HG02623 (cell line): ENCODE measurements around the gene ANXA11.
"Not testable (repeated sequence)": the region's sequence is repeated elsewhere in the genome, so short reads cannot be mapped to it uniquely, and the experiment has no call there.

ENCODE experiments used
- ATAC-seq: cut with Tn5 transposase; IDR thresholded peaks from one replicate; pipeline ENCODE4 v1.9.1; 2021; ENCODE audit warnings: moderate library complexity; ENCODE audit not compliant: unreplicated experiment

Gene ANXA11

DNA sequence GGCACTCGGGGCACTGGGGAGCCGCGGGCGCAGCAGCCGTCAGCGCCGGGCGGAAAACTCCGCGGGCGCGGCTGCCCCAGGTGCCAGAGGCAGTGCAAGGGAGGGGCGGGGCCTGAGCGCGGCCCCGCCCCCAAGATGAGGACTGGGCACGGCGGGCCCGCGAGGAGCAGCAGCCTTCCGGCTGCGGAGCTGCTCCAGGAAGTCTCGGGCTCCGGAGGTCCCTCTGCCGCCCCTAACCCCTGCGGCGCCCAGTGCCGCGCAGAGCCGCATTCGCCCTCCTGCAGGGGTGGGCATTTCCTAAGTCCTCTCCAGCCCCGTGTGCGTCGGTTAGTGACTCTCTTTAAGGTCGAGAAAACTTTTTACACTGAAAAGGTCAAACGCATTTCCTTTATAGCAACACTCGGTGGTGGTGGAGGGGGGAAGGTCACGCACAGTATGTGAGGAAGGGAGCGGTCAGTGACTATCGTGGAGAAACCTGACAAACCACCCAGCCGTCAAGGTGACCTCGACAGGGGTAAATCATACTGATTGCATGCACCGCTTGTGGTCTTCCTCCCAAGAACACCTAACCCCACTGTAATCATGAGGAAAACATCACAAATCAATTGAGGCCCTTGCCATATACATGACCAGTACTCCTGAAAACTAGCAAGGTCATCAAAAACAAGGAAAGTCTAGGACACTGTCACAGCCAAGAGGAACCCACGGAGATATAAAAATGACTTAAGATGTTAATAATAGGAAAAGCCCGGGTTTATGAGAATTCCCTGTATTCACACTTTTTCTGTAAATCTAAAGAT, at the start of gene ANXA11:
ANXA11 (minus strand) TSS at position 61 of the 800 bp plus-strand sequence. CDS start 32,676 bp downstream, outside the sequence.
- peak; percentile 82 for ATAC-seq

DNA sequence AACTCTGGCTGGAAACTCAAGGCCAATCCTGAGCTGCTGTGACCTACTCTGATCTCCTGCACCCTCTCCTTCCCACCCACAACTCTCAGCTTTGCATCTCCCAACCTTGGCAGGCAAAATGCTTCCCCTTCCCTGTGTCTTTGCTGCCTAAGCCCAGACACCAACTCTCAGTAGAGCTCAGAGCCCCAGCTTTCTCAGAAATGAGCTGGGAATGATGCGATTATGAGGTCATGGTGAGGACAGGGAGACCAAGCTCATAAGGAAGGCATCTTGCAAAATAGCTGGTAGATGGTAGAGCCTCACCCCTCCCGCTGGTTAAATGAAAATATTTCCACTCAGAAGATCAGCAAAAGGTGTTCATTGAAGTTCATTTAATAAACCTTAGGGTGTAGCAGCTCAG, 49.4 kb upstream of the ANXA11 start:
- not testable (repeated sequence) for ATAC-seq

DNA sequence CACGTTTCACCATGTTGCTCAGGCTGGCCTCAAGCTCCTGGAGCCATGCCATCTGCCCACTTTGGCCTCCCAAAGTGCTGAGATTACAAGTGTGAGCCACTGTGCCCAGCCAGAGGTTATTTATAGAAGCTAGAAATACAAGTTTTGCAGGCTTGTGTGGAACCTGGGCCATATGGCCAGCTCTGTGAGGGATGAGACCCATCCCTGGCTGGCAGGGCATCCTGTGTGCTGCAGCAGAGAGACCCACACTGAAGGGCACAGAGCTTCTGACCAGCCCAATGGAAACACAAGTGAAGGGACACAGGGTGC, 48.6 kb upstream of the ANXA11 start:
- not testable (repeated sequence) for ATAC-seq

DNA sequence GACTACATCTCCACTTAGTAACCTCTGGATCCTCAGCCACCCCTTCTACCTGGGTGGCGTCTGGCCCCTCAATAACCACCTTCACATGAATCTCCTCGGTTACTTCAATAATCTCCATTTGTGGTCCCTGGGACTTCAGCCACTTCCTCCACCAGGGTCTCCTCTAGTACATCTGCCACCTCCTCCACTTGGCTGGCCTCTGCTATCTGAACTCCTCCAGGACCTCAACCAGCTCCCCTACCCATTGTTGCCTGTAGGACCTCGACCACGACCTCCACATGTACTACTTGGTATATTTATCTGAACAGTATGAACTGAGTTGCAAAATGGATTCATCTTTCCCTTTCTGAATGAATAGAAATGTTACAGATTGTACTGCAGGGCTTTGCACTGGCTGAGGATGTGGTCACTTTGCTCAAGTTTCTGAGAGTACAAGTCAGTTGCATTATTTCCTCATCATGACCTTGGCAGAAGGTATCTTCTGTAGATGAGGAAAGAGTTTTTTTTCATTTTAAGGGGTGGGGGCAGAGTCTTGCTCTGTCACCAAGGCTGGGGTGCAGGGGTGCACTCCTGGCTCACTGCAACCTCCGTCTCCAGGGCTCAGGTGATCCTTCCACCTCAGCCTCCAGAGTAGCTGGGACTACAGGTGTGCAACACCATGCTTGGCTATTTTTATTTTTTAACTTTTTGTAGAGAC, 48.1 kb upstream of the ANXA11 start:
- ATAC-seq, result peak; percentile 60

DNA sequence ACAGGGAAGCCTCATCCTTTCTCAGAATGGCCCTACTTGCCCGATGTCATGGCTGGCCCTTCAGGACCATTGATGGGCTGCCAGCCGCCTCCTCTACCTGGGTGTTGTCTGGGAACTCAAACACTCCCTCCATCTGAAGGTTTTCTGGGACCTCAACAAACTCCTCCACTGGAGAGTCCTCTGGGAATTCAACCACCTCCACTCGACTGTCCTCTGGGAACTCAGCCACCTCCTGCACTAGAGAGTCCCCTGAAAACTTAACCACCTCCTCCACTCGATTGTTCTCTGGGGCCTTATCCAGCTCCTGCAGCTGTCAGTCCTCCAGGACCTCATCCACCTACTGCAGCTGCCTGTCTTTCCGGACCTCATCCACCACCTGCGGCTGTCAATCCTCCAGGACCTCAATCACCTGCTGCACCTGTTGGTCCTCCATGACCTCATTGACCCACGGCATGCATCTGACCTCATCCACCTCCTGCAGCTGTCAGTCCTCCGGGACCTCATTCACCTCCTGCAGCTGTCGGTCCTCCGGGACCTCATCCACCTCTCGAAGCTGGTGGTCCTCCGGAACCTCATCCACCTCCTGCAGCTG, 47.1 kb upstream of the ANXA11 start:
- ATAC-seq, result no peak

DNA sequence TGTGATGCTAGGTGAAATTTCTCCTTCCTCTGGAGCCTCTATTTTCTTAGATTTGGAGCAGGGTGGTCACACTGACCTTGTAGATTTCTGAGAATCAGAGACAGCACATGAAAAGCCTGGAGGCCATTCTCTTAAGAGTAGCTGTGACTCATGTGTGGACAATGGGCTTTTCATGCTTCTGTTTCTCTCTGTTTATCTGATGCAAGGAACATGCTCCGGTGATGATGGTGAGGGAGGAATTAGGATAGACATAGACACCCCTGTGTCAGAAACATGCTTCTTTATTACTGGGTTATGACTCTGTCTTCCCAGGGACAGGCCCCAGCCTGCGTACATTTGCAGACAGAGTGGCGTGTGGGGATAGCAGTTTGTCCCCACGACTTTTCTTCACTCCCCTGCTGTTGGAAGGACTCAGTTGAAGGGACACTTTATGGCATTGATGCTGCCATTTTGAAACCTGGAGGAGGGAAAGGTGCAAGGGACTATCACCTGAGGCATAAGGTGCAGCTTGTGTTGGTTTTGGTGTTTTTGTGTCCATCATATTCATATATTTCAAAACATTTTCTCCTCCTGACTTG, 46.5 kb upstream of the ANXA11 start:
- not testable (repeated sequence) for ATAC-seq

DNA sequence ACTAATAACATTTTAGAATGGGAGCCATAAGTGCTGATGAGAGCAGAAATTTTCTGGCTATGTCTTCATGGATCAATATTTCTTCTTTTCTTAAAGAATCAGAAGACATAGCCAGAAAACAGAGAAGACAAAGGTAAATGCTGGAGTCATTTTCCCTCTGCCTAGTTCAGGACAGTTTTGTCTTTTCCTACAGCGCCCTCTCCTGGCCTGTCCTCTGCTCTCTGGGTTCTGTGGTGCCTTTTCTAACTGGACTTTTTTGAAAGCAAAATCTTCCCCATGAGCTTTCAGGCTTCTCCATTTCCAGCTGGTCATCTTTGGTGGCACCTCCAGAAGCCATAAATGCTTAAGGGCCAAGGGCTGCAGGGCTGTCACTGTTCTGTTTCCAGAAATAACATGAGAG, 45.1 kb upstream of the ANXA11 start:
- ATAC-seq, result not testable (repeated sequence)

DNA sequence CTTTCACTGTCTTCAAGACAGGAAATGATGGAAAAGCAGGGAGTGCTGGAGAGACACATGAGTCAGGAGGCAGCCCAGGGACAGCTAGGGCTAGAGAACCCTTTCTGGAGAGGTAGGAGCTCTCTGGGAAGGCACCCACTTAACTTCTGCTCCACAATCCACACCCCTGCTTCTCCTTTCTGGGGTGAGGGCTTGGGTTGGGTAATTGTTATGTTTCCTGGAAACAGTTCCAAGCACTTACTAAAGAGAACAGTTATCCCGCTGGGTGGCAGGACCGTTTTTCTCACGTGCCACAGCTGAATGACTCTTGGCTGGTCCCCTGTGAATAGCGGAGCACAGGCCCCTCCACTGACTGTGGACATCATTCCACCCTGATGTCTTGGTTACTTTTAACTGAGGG, 44.6 kb upstream of the ANXA11 start:
- ATAC-seq, result not testable (repeated sequence)

DNA sequence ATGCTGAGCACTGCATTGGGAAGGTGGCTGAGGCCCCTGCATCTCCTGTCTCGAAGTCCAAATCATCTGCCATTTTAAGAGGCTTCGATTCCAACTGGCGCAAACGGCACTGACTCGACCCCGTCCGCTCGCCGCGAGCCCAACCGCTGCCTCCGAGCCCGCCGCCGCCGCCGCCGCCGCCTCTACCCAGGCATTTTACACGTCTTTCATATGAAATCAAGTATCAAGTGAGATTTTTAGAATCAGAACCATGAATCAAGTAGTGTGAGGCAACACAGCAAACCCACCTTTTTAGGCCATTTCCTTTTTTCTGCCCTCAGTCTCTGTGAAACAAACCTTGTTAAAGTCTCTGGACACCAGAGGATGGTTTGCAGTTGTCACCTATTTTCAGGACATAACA, 42.3 kb upstream of the ANXA11 start:
- not testable (repeated sequence) for ATAC-seq

DNA sequence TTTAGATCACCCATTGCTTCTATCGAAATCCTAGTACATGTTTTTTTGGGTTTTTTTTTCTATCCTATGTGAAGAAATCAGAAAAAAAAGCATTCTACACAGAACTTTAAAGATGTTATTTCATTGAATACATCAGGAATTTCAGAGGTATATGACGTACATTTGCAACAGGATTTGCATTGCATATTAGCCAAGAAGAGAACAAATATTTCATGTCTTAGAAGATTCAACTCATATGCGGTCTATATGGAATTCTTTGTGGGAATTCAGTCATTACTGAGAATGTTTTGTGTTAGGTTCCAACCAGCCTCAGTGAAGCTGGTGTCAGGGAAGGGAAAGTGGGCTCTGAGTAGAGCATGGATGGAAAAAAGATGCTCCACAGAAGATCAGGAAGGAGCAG, 39.0 kb upstream of the ANXA11 start:
- not testable (repeated sequence) for ATAC-seq

DNA sequence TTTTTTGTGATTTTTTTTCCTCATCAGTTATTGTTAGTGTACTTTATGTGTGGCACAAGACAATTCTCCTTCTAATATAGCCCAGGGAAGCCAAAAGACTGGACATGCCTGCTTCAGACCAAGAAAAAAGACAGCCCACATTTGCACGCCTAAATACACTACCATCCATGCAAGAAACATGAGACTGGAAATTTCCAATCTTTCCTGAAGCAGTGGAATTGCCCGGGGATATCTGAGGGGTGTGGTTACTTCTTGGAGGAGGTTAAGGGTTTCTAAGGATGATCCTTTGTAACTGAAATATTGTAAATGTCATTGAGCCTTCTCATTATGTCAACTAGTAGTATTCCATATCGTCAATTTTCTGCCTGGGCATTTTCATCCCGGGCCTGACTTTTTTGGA, 37.0 kb upstream of the ANXA11 start:
- ATAC-seq, result not testable (repeated sequence)

DNA sequence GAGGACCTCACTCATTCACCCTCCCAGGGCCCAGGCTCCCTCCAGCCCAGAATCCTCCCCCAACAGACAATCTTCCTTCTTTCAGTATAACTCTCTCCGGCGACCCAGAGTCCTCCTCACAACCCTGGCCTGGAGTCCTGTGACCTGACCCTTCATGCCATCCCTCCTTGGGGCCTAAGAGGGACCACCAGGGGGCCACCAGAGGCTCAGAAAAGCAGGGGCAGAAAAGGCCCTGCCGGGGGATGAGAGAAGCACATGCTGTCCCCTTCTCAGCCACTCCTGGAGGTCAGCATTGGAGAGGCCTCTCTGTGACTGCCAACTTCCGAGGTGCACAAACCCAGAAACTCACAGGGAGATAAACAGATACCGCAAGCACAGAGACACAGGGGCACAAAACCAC, 31.1 kb upstream of the ANXA11 start:
- not testable (repeated sequence) for ATAC-seq

DNA sequence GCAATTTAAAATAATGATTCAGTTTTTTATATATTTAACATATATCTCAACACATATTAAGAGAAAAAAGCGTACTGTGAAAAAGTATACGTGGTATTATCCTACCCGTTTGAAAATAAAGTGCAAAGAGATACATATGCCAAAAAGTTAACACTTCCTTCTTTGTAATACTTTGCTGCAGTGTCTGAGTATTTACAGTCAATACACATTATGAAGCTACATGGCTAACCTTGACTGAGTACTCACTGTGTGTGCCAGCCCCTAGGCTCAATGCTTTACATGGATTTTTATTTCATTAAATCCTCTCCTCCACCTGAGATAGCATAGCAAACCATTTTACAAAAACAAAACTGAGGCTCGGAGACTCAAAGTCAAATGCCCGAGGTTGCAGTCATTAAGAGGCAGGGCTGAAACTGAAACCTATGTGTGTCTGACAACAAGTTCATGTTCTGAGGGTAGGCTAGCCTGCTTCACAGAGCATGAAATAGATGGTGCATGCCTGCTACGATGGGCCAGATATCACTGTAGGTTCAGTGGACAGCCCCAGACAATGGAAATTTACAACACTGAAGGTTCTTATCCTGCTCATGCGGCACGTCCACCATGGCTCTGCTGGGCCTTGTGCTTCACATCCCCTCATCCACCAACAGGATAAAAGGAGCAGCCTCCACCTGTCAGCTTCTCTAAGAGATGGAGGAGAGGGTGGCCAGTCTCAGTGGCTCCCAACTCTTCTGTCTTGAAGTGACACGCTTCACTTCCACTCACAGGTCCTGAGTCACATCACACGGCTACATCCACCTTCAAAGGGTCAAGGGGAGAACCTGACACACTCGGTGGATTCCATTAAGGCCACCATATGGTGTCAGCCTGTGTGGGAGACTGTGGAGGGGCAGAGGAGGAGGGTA, 29.2 kb upstream of the ANXA11 start:
- peak; percentile 100 for ATAC-seq

DNA sequence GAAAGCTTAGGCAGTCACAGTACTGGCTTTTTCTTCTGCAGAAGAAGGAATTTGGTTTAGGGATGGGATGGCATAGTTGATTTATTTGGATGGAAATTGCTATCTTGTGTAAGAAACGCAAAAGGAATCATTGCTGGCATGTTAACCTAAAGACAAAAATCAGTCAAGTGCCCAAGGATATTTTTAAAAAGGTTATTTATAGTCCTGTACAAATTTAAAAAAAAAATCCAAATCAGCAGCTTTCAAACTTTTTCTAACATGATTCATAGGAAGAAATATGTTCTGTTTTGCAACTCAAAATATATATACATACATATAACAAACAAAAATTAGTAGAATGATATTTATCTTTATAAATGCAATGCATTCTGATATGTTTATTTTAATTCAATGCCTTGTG, 28.5 kb upstream of the ANXA11 start:
- not testable (repeated sequence) for ATAC-seq

DNA sequence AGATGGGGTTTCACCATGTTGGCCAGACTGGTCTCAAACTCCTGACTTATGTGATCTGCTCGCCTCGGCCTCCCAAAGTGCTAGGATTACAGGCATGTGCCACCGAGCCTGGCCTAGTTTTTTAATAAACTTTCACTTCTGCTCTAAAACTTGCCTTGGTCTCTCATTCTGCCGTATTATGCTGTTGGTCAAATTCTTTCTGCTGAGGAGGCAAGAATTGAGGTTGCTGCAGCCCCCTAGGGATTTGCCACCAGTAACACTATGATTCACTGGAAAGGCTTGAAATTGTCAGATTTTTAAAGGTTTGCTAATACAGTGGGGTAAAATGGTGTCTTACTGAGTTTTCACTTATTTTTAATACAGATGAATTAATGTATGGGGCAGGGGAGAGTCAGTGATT, 21.4 kb upstream of the ANXA11 start:
- not testable (repeated sequence) for ATAC-seq

DNA sequence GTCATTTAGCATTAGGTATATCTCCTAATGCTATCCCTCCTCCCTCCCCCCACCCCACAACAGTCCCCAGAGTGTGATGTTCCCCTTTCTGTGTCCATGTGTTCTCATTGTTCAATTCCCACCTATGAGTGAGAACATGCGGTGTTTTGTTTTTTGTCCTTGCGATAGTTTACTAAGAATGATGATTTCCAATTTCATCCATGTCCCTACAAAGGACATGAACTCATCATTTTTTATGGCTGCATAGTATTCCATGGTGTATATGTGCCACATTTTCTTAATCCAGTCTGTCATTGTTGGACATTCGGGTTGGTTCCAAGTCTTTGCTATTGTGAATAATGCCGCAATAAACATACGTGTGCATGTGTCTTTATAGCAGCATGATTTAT, 17.7 kb upstream of the ANXA11 start:
- not testable (repeated sequence) for ATAC-seq

DNA sequence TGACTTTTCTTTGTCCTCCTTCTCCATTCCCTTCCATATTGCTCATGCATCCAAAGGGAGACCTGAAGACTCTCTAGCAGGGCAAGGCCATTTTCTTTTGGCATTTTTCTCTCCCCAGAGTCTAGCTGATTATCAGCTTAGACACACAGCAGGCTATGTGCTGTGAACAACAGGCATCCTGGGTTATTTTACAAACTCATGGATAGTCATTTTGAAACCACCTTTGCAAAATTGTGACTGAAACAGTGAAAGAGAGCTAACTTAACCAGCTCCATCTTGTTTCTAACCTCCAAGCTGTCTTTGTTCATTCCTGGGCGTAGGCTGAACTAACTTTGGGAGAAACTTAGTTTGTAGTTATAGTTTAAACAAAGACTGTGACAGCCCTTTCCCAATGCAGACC, 13.5 kb upstream of the ANXA11 start:
- ATAC-seq, result peak; percentile 86

DNA sequence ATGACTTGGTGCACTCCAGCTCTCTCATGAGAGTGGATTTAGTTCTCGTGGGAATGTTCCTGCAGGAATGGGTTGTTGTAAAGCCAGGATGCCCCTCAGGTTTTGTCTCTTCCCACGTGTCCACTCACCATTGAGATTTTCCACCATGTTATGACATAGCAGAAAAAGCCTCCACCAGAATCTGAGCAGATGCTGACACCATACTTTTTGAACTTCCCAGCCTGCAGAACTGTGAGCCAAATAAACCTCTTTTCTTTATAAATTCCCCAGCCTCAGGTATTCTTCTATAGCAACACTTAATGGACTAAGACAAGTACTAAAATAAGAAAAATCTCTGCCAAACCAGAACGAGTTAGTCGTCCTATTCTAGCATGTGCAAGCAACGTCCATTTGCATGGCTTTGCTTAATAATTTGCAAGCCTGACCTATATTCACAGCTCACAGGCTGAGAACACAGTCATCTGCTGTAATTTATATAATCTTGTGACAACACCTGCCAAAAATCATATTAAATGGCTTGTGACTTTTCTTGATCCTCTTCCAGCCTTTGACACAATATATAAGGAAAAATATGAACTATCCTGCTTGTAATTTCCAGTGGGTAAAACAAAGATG, 9.1 kb upstream of the ANXA11 start:
- not testable (repeated sequence) for ATAC-seq

DNA sequence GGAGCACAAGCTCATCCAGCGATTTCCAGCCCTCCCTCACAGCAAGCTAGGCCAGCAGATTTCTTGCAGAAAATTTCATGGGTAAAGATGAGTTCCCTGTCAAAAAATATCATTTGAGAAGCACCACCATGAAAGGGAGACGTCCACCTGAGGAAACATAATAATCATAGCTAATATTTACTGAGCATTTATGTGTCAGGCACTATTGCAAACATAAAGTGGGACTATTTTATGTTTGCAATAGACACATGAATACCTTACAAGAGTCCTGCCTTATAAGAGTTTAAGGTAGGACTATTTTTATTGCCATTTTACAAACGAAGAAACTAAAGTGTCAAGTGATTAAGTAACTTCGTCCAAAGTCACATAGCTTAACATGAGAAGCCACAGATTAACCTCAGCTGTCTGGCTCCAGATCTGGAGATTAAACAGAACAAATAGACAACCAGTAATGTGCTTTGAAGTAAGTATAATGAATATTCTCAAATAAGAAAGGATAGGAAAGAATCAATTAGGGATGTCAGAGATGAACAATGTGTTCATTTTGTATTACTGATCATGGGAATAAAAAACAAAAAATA, 7.3 kb upstream of the ANXA11 start:
- not testable (repeated sequence) for ATAC-seq

DNA sequence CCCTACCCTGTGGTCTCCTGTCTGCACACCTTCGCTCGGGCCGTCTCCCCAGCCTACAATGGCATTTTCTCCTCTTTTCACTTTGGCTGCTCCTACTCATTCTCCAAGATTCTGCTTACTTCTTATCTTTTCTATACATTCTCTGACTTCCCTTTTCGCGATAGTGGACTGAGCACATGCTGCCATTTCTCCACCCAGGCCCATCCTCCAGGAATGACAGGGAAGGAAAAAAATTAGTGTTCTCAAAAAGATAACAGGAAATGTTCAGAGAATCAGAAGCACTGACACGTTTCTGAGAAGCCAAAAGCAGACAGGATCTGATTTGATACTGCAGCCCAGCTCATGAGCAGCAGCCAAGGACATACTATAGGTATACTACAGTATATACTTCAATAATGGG, 6.4 kb upstream of the ANXA11 start:
- no peak for ATAC-seq
